PC-3 (cell line): ENCODE measurements around the gene CERT1. TPM values are rescaled to one million over a fixed set of nuclear protein-coding genes. Genes with fewer than 3 reads are reported as not detected.

Experiments used
- ATAC-seq: fragments of 200-7000 bp; cut with Tn5 transposase; 2 replicates; pipeline ENCODE4 v1.9.1; 2020; ENCODE audit warnings: mild to moderate bottlenecking, moderate library complexity
- BruUV-seq: library from RNA; stranded (reverse); fragments of 400-500 nt; replicated peaks from 2 replicates; lab custom pipeline; 2021; lab: Mats Ljungman, UMichigan
- CTCF ChIA-PET: fragments of 300-600 bp; sonication (Branson Sonifier 250); formaldehyde crosslinking; loops from one replicate; lab custom pipeline; 2022; ENCODE audit warnings: antibody characterized with exemption; lab: Charles Lee
- POLR2A ChIA-PET: fragments of 300-600 bp; sonication (Branson Sonifier 250); formaldehyde crosslinking; loops from one replicate; lab custom pipeline; 2022; ENCODE audit warnings: antibody characterized with exemption; ENCODE audit not compliant: unreplicated experiment; lab: Charles Lee
- DNase-seq: peaks from one replicate; pipeline ENCODE4 v3.0.0-alpha.2; 2015
- H2AFZ ChIP-seq: fragments of 300-600 bp; sonication (generic); 2 replicates; pipeline ENCODE4 v1.6.0; 2016; ENCODE audit warnings: antibody characterized with exemption, low read length
- H3F3A ChIP-seq: fragments of 300-600 bp; sonication (generic); one replicate; pipeline ENCODE4 v1.6.0; 2017; ENCODE audit warnings: antibody characterized with exemption, low read length, control low read depth, mild to moderate bottlenecking; ENCODE audit not compliant: unreplicated experiment
- H3K27ac ChIP-seq: fragments of 300-600 bp; sonication (generic); 2 replicates; pipeline ENCODE4 v1.5.1; 2016; ENCODE audit warnings: mild to moderate bottlenecking, low read length
- H3K27me3 ChIP-seq: fragments of 300-600 bp; sonication (generic); 2 replicates; pipeline ENCODE4 v1.6.1; 2016; ENCODE audit warnings: low read length, mixed read lengths
- H3K36me3 ChIP-seq: fragments of 300-600 bp; sonication (generic); 2 replicates; pipeline ENCODE4 v1.6.1; 2016; ENCODE audit warnings: low read depth, mixed run types, low read length, mixed read lengths
- H3K4me1 ChIP-seq: fragments of 300-600 bp; sonication (generic); 2 replicates; pipeline ENCODE4 v1.5.1; 2016; ENCODE audit warnings: low read length; ENCODE audit not compliant: insufficient read depth
- H3K4me2 ChIP-seq: fragments of 300-600 bp; sonication (generic); 2 replicates; pipeline ENCODE4 v1.6.0; 2016; ENCODE audit warnings: low read length
- H3K4me3 ChIP-seq: fragments of 300-600 bp; sonication (generic); 2 replicates; pipeline ENCODE4 v1.5.1; 2016; ENCODE audit warnings: mild to moderate bottlenecking, low read length, mixed read lengths
- H3K79me2 ChIP-seq: fragments of 300-600 bp; sonication (generic); 2 replicates; pipeline ENCODE4 v1.6.1; 2017; ENCODE audit warnings: low read length, mixed read lengths
- H3K9ac ChIP-seq: fragments of 300-600 bp; sonication (generic); 2 replicates; pipeline ENCODE4 v1.6.0; 2016; ENCODE audit warnings: mild to moderate bottlenecking, low read length
- H3K9me2 ChIP-seq: fragments of 300-600 bp; sonication (generic); replicated peaks from 2 replicates; pipeline ENCODE4 v1.6.1; 2016; ENCODE audit warnings: mixed run types, low read length, mixed read lengths
- H3K9me3 ChIP-seq: fragments of 300-600 bp; sonication (generic); 2 replicates; pipeline ENCODE4 v1.6.1; 2016; ENCODE audit warnings: low read length, mixed read lengths
- H4K20me1 ChIP-seq: fragments of 300-600 bp; sonication (generic); 2 replicates; pipeline ENCODE4 v1.6.1; 2016; ENCODE audit warnings: low read length, mixed read lengths
- EZH2 ChIP-seq: fragments of 300-600 bp; sonication (generic); IDR thresholded peaks from one replicate; pipeline ENCODE4 v1.6.1; 2017; ENCODE audit warnings: antibody characterized with exemption, mild to moderate bottlenecking, low read length; ENCODE audit not compliant: unreplicated experiment
- EZH2phosphoT487 ChIP-seq: fragments of 300-600 bp; sonication (generic); IDR thresholded peaks from 2 replicates; pipeline ENCODE4 v1.6.1; 2018; ENCODE audit warnings: mild to moderate bottlenecking, antibody characterized with exemption, low read length, borderline replicate concordance
- intact Hi-C: fragments of 100-400 bp; cut with micrococcal nuclease; formaldehyde crosslinking; loops from 2 replicates; pipeline ENCODE4 v1.9.0; 2023
- total RNA-seq: library from RNA; depleted of rRNA; stranded (reverse); fragments of >200 nt; gene quantifications from 2 replicates; pipeline ENCODE4 v1.2.3, GENCODE V29; 2014
- TF ChIP-seq, protein P1 (sequence below): fragments of 300-600 bp; sonication (generic); conservative IDR thresholded peaks from 2 replicates; pipeline ENCODE4 v1.5.1; 2017; ENCODE audit warnings: antibody characterized with exemption, low read depth, mild to moderate bottlenecking, low read length

Gene CERT1
- total RNA-seq, 1 experiment from 2014 or later, result 5.6 TPM

DNA sequence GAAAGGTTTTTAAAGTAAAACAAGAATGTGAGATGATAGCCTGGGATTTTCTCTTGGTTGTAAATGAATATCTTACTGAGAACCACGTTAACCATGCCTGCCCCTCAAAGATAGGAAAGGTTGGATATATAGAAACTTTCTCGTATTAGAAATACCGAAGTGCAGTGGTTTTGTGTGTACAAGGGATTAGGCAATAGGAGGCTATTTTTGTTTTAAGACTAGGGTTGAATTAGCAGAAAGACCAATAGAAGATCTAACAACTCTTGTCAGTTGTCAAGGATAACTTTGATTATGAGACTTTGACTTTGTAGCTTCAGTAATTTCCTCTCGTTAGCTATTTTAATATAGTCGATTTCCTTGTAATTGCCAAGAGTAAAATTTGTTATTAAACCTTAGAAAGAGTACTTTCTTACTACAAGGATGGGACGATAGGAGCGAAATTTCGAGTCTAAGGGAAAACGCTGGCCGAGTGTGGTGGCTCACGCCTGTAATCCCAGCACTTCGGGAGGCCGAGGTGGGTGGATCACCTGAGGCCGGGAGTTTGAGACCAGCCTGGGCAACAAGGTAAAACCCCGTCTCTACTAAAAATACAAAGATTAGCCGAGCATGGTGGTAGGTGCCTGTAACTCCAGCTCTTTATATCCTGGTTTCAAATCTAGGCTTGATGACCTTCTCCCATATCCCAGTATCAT is 1.1 kb upstream of the CERT1 start:
- ChIA-PET POLR2A (no interaction called here), CTCF (no interaction called here)
- DNase-seq (no peak), ATAC-seq (no peak)
- intact Hi-C loops, result loop anchor here (2.0 to 5.0 kb wide), 3 partner anchors 55 to 276 kb away; partner anchors contain the start of gene ANKRD31
- Histone ChIP-seq H3K9me2 (no peaks in the 10 kb centered on the region), H3F3A (no peaks in the 10 kb centered on the region), H3K36me3 (no peaks in the 10 kb centered on the region), H3K4me2 (peak overlapping the region; percentile 87), H3K9me3 (no peaks in the 10 kb centered on the region), H3K9ac (peak overlapping the region; percentile 73), H4K20me1 (no peaks in the 10 kb centered on the region), H3K79me2 (peaks cover 84% of the 10 kb centered on the region), H3K27me3 (no peaks in the 10 kb centered on the region), H2AFZ (peak overlapping the region; percentile 88), H3K4me1 (peaks cover 15% of the 10 kb centered on the region), H3K27ac (peak overlapping the region; percentile 7; the same call in 1 of the 2 replicates), H3K4me3 (peak overlapping the region; percentile 83)
- BruUV-seq, result no TSS peak
- TF ChIP-seq, protein P1, sequence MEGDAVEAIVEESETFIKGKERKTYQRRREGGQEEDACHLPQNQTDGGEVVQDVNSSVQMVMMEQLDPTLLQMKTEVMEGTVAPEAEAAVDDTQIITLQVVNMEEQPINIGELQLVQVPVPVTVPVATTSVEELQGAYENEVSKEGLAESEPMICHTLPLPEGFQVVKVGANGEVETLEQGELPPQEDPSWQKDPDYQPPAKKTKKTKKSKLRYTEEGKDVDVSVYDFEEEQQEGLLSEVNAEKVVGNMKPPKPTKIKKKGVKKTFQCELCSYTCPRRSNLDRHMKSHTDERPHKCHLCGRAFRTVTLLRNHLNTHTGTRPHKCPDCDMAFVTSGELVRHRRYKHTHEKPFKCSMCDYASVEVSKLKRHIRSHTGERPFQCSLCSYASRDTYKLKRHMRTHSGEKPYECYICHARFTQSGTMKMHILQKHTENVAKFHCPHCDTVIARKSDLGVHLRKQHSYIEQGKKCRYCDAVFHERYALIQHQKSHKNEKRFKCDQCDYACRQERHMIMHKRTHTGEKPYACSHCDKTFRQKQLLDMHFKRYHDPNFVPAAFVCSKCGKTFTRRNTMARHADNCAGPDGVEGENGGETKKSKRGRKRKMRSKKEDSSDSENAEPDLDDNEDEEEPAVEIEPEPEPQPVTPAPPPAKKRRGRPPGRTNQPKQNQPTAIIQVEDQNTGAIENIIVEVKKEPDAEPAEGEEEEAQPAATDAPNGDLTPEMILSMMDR, result no peak
- no peak for TF ChIP-seq EZH2
- no peak for TF ChIP-seq EZH2phosphoT487

GRCh38 chr5:75510836-75511434 is 494 bp downstream of the CERT1 start:
- Histone ChIP-seq H3K9me3 (no peaks in the 10 kb centered on the region), H3K4me1 (peaks cover 15% of the 10 kb centered on the region), H3K9ac (peak overlapping the region; percentile 87), H3K36me3 (no peaks in the 10 kb centered on the region), H2AFZ (peak overlapping the region; percentile 81), H3K9me2 (no peaks in the 10 kb centered on the region), H4K20me1 (no peaks in the 10 kb centered on the region), H3K4me2 (peak overlapping the region; percentile 86), H3K27me3 (no peaks in the 10 kb centered on the region), H3K27ac (peak overlapping the region; percentile 10; the same call in 1 of the 2 replicates), H3K79me2 (peaks cover 85% of the 10 kb centered on the region), H3K4me3 (peak overlapping the region; percentile 83), H3F3A (no peaks in the 10 kb centered on the region)
- CTCF ChIA-PET, result no interaction called here
- POLR2A ChIA-PET, result no interaction called here
- no TSS peak for BruUV-seq
- TF ChIP-seq, protein P1, result no peak
- TF ChIP-seq EZH2phosphoT487, result no peak
- TF ChIP-seq EZH2, result no peak
- ATAC-seq (peak; percentile 41), DNase-seq (peak; percentile 5)
- intact Hi-C loops, result loop anchor here (2.0 to 5.0 kb wide), 3 partner anchors 56 to 174 kb away; partner anchors contain the start of gene HMGCR
